NCI-H2227 (cell line): Measurements from ENCODE around the gene TMEM39B.
A peak's percentile ranks its signal among the peaks of the same experiment; 100 is the strongest.
"Not testable (repeated sequence)": the region's sequence is repeated elsewhere in the genome, so short reads cannot be mapped to it uniquely, and the experiment has no call there.

Source experiments
- DNase-seq: peaks from one replicate; lab custom pipeline; 2025; ENCODE audit not compliant: unreplicated experiment; lab: John Stamatoyannopoulos, UW

The TMEM39B gene

GRCh38 chr1:32111789-32112188, 39.0 kb downstream of the TMEM39B start:
- no peak for DNase-seq

GRCh38 chr1:32112806-32113375, 40.2 kb downstream of the TMEM39B start:
- DNase-seq, result no peak

- DNase-seq, result not testable (repeated sequence)
These were observed 40.7 kb downstream of the TMEM39B start for GRCh38 chr1:32113436-32113835.

- no peak for DNase-seq
These were observed 41.7 kb downstream of the TMEM39B start for GRCh38 chr1:32114420-32114819.

- DNase-seq, result no peak
These were observed 42.8 kb downstream of the TMEM39B start for GRCh38 chr1:32115496-32115895.

GRCh38 chr1:32116531-32116930, 43.8 kb downstream of the TMEM39B start:
- DNase-seq, result no peak

- no peak for DNase-seq
These were observed 49.4 kb downstream of the TMEM39B start for GRCh38 chr1:32122151-32122550.

- DNase-seq, result not testable (repeated sequence)
These were observed 50.6 kb downstream of the TMEM39B start for GRCh38 chr1:32123361-32123760.

- no peak for DNase-seq
These were observed 52.6 kb downstream of the TMEM39B start for GRCh38 chr1:32125313-32125712.

- DNase-seq, result no peak
These were observed 54.0 kb downstream of the TMEM39B start for GRCh38 chr1:32126770-32127169.

- no peak for DNase-seq
These were observed 54.9 kb downstream of the TMEM39B start for GRCh38 chr1:32127409-32128198.

GRCh38 chr1:32128479-32128878, 55.7 kb downstream of the TMEM39B start:
- DNase-seq, result no peak

GRCh38 chr1:32128964-32129363, 56.2 kb downstream of the TMEM39B start:
- no peak for DNase-seq

- not testable (repeated sequence) for DNase-seq
These were observed 61.2 kb downstream of the TMEM39B start for GRCh38 chr1:32133950-32134280.

- DNase-seq, result no peak
These were observed 64.4 kb downstream of the TMEM39B start for GRCh38 chr1:32137111-32137510.

GRCh38 chr1:32138965-32139364, 66.2 kb downstream of the TMEM39B start:
- no peak for DNase-seq

- DNase-seq, result peak; percentile 68
These were observed 69.9 kb downstream of the TMEM39B start for GRCh38 chr1:32142446-32143301.

- not testable (repeated sequence) for DNase-seq
These were observed 70.6 kb downstream of the TMEM39B start for GRCh38 chr1:32143302-32143695.

- no peak for DNase-seq
These were observed 71.3 kb downstream of the TMEM39B start for GRCh38 chr1:32144033-32144432.

- not testable (repeated sequence) for DNase-seq
These were observed 75.1 kb downstream of the TMEM39B start for GRCh38 chr1:32147799-32148198.

- no peak for DNase-seq
These were observed 78.1 kb downstream of the TMEM39B start for GRCh38 chr1:32150847-32151246.

- DNase-seq, result peak; percentile 54
These were observed 78.6 kb downstream of the TMEM39B start for GRCh38 chr1:32151319-32151787.
